H1 (cell line): ENCODE measurements around the gene SLC13A5. TPM values are rescaled to one million over a fixed set of nuclear protein-coding genes. Genes with fewer than 3 reads are reported as not detected.
"Not testable (repeated sequence)": the region's sequence is repeated elsewhere in the genome, so short reads cannot be mapped to it uniquely, and the experiment has no call there.

ENCODE experiments used
- CTCF ChIA-PET: fragments of 300-600 bp; sonication (Branson Sonifier 250); formaldehyde crosslinking; loops from one replicate; lab custom pipeline; 2021; ENCODE audit not compliant: partially characterized antibody; lab: Charles Lee
- POLR2A ChIA-PET: fragments of 300-600 bp; sonication (Branson Sonifier 250); formaldehyde crosslinking; loops from one replicate; lab custom pipeline; 2021; ENCODE audit warnings: inconsistent platforms; ENCODE audit not compliant: partially characterized antibody; lab: Charles Lee
- DNase-seq, 2 experiments: peaks; one replicate each; pipeline versions ENCODE4 v3.0.0 to v3.0.0-alpha.2; 2010 to 2022; ENCODE audit warnings: low spot score in 2 of 2, low read depth in 1 of 2, mixed read lengths in 1 of 2
- FAIRE-seq: peaks from 2 replicates; lab custom pipeline; 2011; peaks lifted over from hg19 to GRCh38; lab: Jason Lieb, UNC
- H2AFZ ChIP-seq: 2 replicates; pipeline ENCODE4 v1.8.1; 2012; ENCODE audit warnings: low read length, inconsistent platforms
- H2AK5ac ChIP-seq: 2 replicates; pipeline ENCODE4 v1.6.1; 2013; ENCODE audit warnings: low read depth, low read length
- H2BK120ac ChIP-seq: replicated peaks from 2 replicates; pipeline ENCODE3; 2013; ENCODE audit warnings: low read depth, low read length, inconsistent platforms
- H2BK12ac ChIP-seq: 2 replicates; pipeline ENCODE4 v1.6.1; 2013; ENCODE audit warnings: low read depth, low read length
- H2BK15ac ChIP-seq: 2 replicates; pipeline ENCODE4 v1.6.1; 2013; ENCODE audit warnings: low read length
- H2BK20ac ChIP-seq: 2 replicates; pipeline ENCODE4 v1.6.1; 2013; ENCODE audit warnings: low read length
- H2BK5ac ChIP-seq: 2 replicates; pipeline ENCODE4 v1.6.1; 2013; ENCODE audit warnings: low read depth, low read length
- H3K14ac ChIP-seq: 2 replicates; pipeline ENCODE4 v1.6.1; 2013; ENCODE audit warnings: inconsistent platforms; ENCODE audit not compliant: insufficient read length
- H3K18ac ChIP-seq: 2 replicates; pipeline ENCODE4 v1.6.1; 2013; ENCODE audit warnings: low read length; ENCODE audit errors: extremely low read depth
- H3K23ac ChIP-seq: 2 replicates; pipeline ENCODE4 v1.6.1; 2013; ENCODE audit warnings: inconsistent platforms; ENCODE audit not compliant: insufficient read length
- H3K23me2 ChIP-seq: 2 replicates; pipeline ENCODE4 v1.6.1; 2013; ENCODE audit warnings: low read depth, low read length
- H3K27ac ChIP-seq: 2 replicates; pipeline ENCODE4 v1.6.1; 2011; ENCODE audit warnings: low read depth, low read length, inconsistent platforms
- H3K27me3 ChIP-seq, 4 experiments: replicated peaks in 1 of 4; 1 replicate in 1 of 4; 2 replicates in 3 of 4; pipeline versions ENCODE4 v1.6.1 to v1.8.1; 2011 to 2013; ENCODE audit warnings: low read length in 3 of 4, mild to moderate bottlenecking in 3 of 4, inconsistent platforms in 2 of 4, mixed read lengths in 2 of 4, moderate library complexity in 1 of 4; ENCODE audit not compliant: control insufficient read depth in 3 of 4, insufficient read depth in 3 of 4; ENCODE audit errors: extremely low read depth in 1 of 4
- H3K36me3 ChIP-seq, 4 experiments: 2 replicates each; pipeline versions ENCODE4 v1.6.1 to v1.8.1; 2011 to 2013; ENCODE audit warnings: mild to moderate bottlenecking in 4 of 4, low read length in 3 of 4, moderate library complexity in 2 of 4, control low read depth in 1 of 4, inconsistent platforms in 1 of 4; ENCODE audit not compliant: insufficient read depth in 4 of 4, control insufficient read depth in 2 of 4
- H3K4ac ChIP-seq: replicated peaks from 2 replicates; pipeline ENCODE3; 2013; ENCODE audit warnings: low read length, low read depth, mixed read lengths, inconsistent platforms; ENCODE audit not compliant: insufficient read length
- H3K4me1 ChIP-seq, 4 experiments: replicated peaks in 1 of 4; 1 replicate in 1 of 4; 2 replicates in 3 of 4; pipeline versions ENCODE4 v1.6.1 to v1.8.1; 2011 to 2013; ENCODE audit warnings: low read length in 3 of 4, inconsistent platforms in 2 of 4, mixed read lengths in 1 of 4; ENCODE audit not compliant: insufficient read depth in 4 of 4, control insufficient read depth in 3 of 4
- H3K4me2 ChIP-seq, 2 experiments: 2 replicates each; pipeline versions ENCODE4 v1.6.1 to v1.8.1; 2011 to 2013; ENCODE audit warnings: low read depth in 2 of 2, low read length in 2 of 2, control low read depth in 1 of 2, inconsistent platforms in 1 of 2, mild to moderate bottlenecking in 1 of 2; ENCODE audit not compliant: insufficient read depth in 1 of 2
- H3K4me3 ChIP-seq, 4 experiments: fragments of 200-600, 300-600 bp in 1 of 4; sonication (generic), shearing (Covaris generic), sonication (Bioruptor Twin) in 1 of 4; 2 replicates each; pipeline versions ENCODE4 v1.5.1 to v1.8.1; 2011 to 2016; ENCODE audit warnings: low read length in 4 of 4, low read depth in 3 of 4, control low read depth in 2 of 4, inconsistent platforms in 2 of 4, mild to moderate bottlenecking in 2 of 4, mixed read lengths in 1 of 4, moderate library complexity in 1 of 4; ENCODE audit not compliant: insufficient read depth in 2 of 4; ENCODE audit errors: extremely low read depth in 1 of 4
- H3K56ac ChIP-seq: replicated peaks from 2 replicates; pipeline ENCODE3; 2013; ENCODE audit warnings: low read depth, mild to moderate bottlenecking, mixed read lengths, low read length, inconsistent platforms; ENCODE audit not compliant: insufficient read length
- H3K79me1 ChIP-seq: 2 replicates; pipeline ENCODE4 v1.6.1; 2013; ENCODE audit warnings: low read depth, low read length, control low read depth
- H3K79me2 ChIP-seq, 2 experiments: 2 replicates each; pipeline versions ENCODE4 v1.6.1 to v1.8.1; 2012 to 2013; ENCODE audit warnings: low read length in 2 of 2, mild to moderate bottlenecking in 2 of 2, inconsistent platforms in 1 of 2; ENCODE audit not compliant: insufficient read depth in 2 of 2, control insufficient read depth in 1 of 2
- H3K9ac ChIP-seq, 4 experiments: replicated peaks in 1 of 4; 1 replicate in 1 of 4; 2 replicates in 3 of 4; pipeline versions ENCODE4 v1.6.1 to v1.8.1; 2011 to 2013; ENCODE audit warnings: low read depth in 3 of 4, low read length in 3 of 4, control low read depth in 2 of 4, mild to moderate bottlenecking in 2 of 4, moderate library complexity in 2 of 4, inconsistent platforms in 1 of 4; ENCODE audit errors: extremely low read depth in 1 of 4
- H3K9me3 ChIP-seq, 2 experiments: 2 replicates each; pipeline versions ENCODE4 v1.6.1 to v1.8.1; 2012 to 2013; ENCODE audit warnings: mild to moderate bottlenecking in 2 of 2, moderate library complexity in 2 of 2, control low read depth in 1 of 2, inconsistent platforms in 1 of 2, low read depth in 1 of 2, low read length in 1 of 2, mixed read lengths in 1 of 2; ENCODE audit not compliant: insufficient read depth in 2 of 2
- H4K20me1 ChIP-seq, 2 experiments: replicated peaks in 1 of 2; 2 replicates each; pipeline versions ENCODE3 to v1.8.1; 2011 to 2013; ENCODE audit warnings: inconsistent platforms in 2 of 2, low read length in 2 of 2, mild to moderate bottlenecking in 1 of 2; ENCODE audit not compliant: insufficient read depth in 2 of 2, control insufficient read depth in 1 of 2
- H4K5ac ChIP-seq: 2 replicates; pipeline ENCODE4 v1.6.1; 2013; ENCODE audit warnings: low read length, low read depth, mixed read lengths, inconsistent platforms; ENCODE audit not compliant: insufficient read length
- H4K8ac ChIP-seq: 2 replicates; pipeline ENCODE4 v1.8.0; 2013; ENCODE audit warnings: mild to moderate bottlenecking, moderate library complexity, low read length, inconsistent platforms; ENCODE audit not compliant: insufficient read depth; ENCODE audit errors: extremely low read depth
- H4K91ac ChIP-seq: replicated peaks from 2 replicates; pipeline ENCODE3; 2013; ENCODE audit warnings: low read length, mixed read lengths, inconsistent platforms; ENCODE audit not compliant: insufficient read length
- WGBS, 2 experiments: shearing (Covaris generic) in 1 of 2; methylation state at CpG; one replicate each; pipeline versions ENCODE4 v1.1.6 to v1.1.7; 2013 to 2015; ENCODE audit warnings: low lambda C conversion rate in 2 of 2, mixed read lengths in 2 of 2, inconsistent platforms in 1 of 2, low coverage in 1 of 2, missing lambda C conversion rate in 1 of 2; ENCODE audit not compliant: insufficient replicate concordance in 2 of 2, insufficient coverage in 1 of 2, insufficient read length in 1 of 2; ENCODE audit errors: extremely low coverage in 1 of 2, missing lambda C conversion rate in 1 of 2; 5-methylcytosine and 5-hydroxymethylcytosine counted together
- polyA plus RNA-seq, 7 experiments: library from polyadenylated mRNA; depleted of rRNA in 3 of 7; stranded (reverse) in 5 of 7; unstranded in 2 of 7; fragments of >200 nt in 5 of 7; fragments of 200-250 nt in 2 of 7; gene quantifications; 1 replicate in 5 of 7; 2 replicates in 1 of 7; 4 replicates in 1 of 7; pipeline versions ENCODE4 v1.2.1 to v1.2.3, GENCODE V29; 2011 to 2013; ENCODE audit warnings: missing spikeins in 2 of 7, mixed read lengths in 2 of 7
- total RNA-seq: library from RNA; stranded (reverse); fragmentation: NEBNext Ultra II Directional; extraction: Animal tissue kit (Norgen Biotek cat#: 25700); gene quantifications from 2 replicates; pipeline ENCODE4 v1.2.1, GENCODE V29; 2021

SLC13A5 gene
- total and polyA plus RNA-seq, 2 of the 8 experiments (the other 6 are each of a cell fraction or from before 2014, with no cell fraction given) = 2.1 to 2.6 TPM

GRCh38 chr17:6691958-6692357, 21.2 kb downstream of the SLC13A5 start:
- not testable (repeated sequence) for H3K18ac ChIP-seq, H4K20me1 ChIP-seq, H2AK5ac ChIP-seq, H3K4ac ChIP-seq, H3K9ac ChIP-seq, H4K5ac ChIP-seq, H2BK120ac ChIP-seq, H3K4me3 ChIP-seq, H3K23ac ChIP-seq, H3K27me3 ChIP-seq, FAIRE-seq, H3K14ac ChIP-seq, H3K27ac ChIP-seq, DNase-seq, H3K4me2 ChIP-seq, H3K79me2 ChIP-seq, H3K23me2 ChIP-seq, H2BK5ac ChIP-seq, H4K8ac ChIP-seq, H3K36me3 ChIP-seq, H2BK15ac ChIP-seq, H4K91ac ChIP-seq, H2BK12ac ChIP-seq, H3K56ac ChIP-seq, H3K4me1 ChIP-seq, H2AFZ ChIP-seq, H3K9me3 ChIP-seq, H2BK20ac ChIP-seq, H3K79me1 ChIP-seq
- CTCF ChIA-PET = interaction anchor here (1.3 to 1.9 kb wide), 3 partner anchors 9 to 21 kb away, joined by 3 to 10 read pairs (median 5); partner anchors contain the start of gene SLC13A5
- 75% methylated on average over 6 of the region's 6 CpGs; no CpG with 5 or more reads in 1 of the 2 experiments for WGBS, 2 experiments
- POLR2A ChIA-PET = interaction anchor here (0.9 to 1.1 kb wide), 2 partner anchors 9 kb away, joined by 3 read pairs; no protein-coding TSS in a partner anchor
